Esophagus muscularis mucosa (tissue), 4 donors: ENCODE results near the gene PTPRD. TPM values are rescaled to one million over a fixed set of nuclear protein-coding genes. Genes with fewer than 3 reads are reported as not detected.

Experiments
- DNase-seq: peaks from one replicate; pipeline ENCODE4 v3.0.0-alpha.2; 2017; ENCODE audit errors: extremely low spot score
- H3K27ac ChIP-seq, 4 donors: fragments of 200-600 bp; sonication (generic); replicated peaks in 1 of 4; 1 replicate in 3 of 4; 2 replicates in 1 of 4; pipeline ENCODE4 v1.5.1; 2016 to 2019; ENCODE audit warnings: mild to moderate bottlenecking in 1 of 4
- H3K27me3 ChIP-seq, 4 donors: fragments of 200-600 bp; sonication (generic); one replicate each; pipeline versions ENCODE4 v1.5.1 to v1.6.0; 2016 to 2019
- H3K36me3 ChIP-seq, 4 donors: fragments of 200-600 bp; sonication (generic); one replicate each; pipeline ENCODE4 v1.5.1; 2016 to 2019
- H3K4me1 ChIP-seq, 4 donors: fragments of 200-600 bp; sonication (generic); one replicate each; pipeline ENCODE4 v1.5.1; 2016 to 2019
- H3K4me3 ChIP-seq, 4 donors: fragments of 200-600 bp; sonication (generic); 1 replicate in 2 of 4; 2 replicates in 2 of 4; pipeline ENCODE4 v1.5.1; 2016 to 2019; ENCODE audit warnings: mild to moderate bottlenecking in 4 of 4, moderate library complexity in 1 of 4
- H3K9me3 ChIP-seq, 4 donors: fragments of 200-600 bp; sonication (generic); 1 replicate in 3 of 4; 2 replicates in 1 of 4; pipeline ENCODE4 v1.5.1; 2016 to 2019
- CTCF ChIP-seq, 3 experiments: fragments of 200-600 bp in 2 of 3; fragments of 450-650 bp in 1 of 3; sonication (generic) in 2 of 3; IDR thresholded peaks; one replicate each; pipeline ENCODE4 v1.5.1; 2017 to 2019; ENCODE audit warnings: antibody characterized with exemption in 3 of 3, mild to moderate bottlenecking in 2 of 3, moderate library complexity in 1 of 3
- EP300 ChIP-seq: sonication (generic); formaldehyde crosslinking; IDR thresholded peaks from one replicate; pipeline ENCODE4 v1.6.1; 2017; ENCODE audit warnings: antibody characterized with exemption
- POLR2A ChIP-seq: fragments of 450-650 bp; IDR thresholded peaks from one replicate; pipeline ENCODE4 v1.6.1; 2017; ENCODE audit warnings: antibody characterized with exemption, moderate library complexity, mild to moderate bottlenecking, low read depth
- POLR2AphosphoS5 ChIP-seq, 2 donors: sonication (generic); formaldehyde crosslinking; IDR thresholded peaks; one replicate each; pipeline ENCODE4 v1.6.1; 2017; ENCODE audit warnings: antibody characterized with exemption in 2 of 2
- WGBS: methylation state at CpG from one replicate; pipeline ENCODE4 v1.1.5; 2018; 5-methylcytosine and 5-hydroxymethylcytosine counted together
- intact Hi-C: fragments of 100-400 bp; cut with DNase I; formaldehyde crosslinking; loops from one replicate; pipeline ENCODE4 v1.15.1; 2023
- total RNA-seq, 4 donors: library from RNA; depleted of rRNA; stranded (reverse); fragments of >200 nt; gene quantifications; one replicate each; pipeline versions ENCODE4 v1.1.0 to v1.2.1, GENCODE V29; 2016

Gene PTPRD
- total RNA-seq, 4 donors from 2014 or later = 4.1 to 6.6 (median 5.0) TPM

GRCh38 chr9:8627976-8628679 is 1984.7 kb downstream of the PTPRD start:
- Histone ChIP-seq H3K9me3 (no peaks in the 10 kb centered on the region), H3K4me1 (no peaks in the 10 kb centered on the region), H3K36me3 (no peaks in the 10 kb centered on the region), H3K27ac (no peak overlapping the region), H3K27me3 (no peaks in the 10 kb centered on the region), H3K4me3 (no peak overlapping the region)
- intact Hi-C loops = no loop called here
- TF ChIP-seq CTCF (IDR thresholded peaks at IDR 0.05) (no peak), POLR2A (no peak), POLR2AphosphoS5 (IDR thresholded peaks at IDR 0.05) (no peak), EP300 (no peak)
- WGBS = 72% methylated on average over 7 of the region's 7 CpGs
- no peak for DNase-seq

GRCh38 chr9:8622871-8623270 is 1989.9 kb downstream of the PTPRD start:
- Histone ChIP-seq H3K27me3 (no peaks in the 10 kb centered on the region), H3K36me3 (no peaks in the 10 kb centered on the region), H3K27ac (no peak overlapping the region), H3K4me3 (no peak overlapping the region), H3K4me1 (no peaks in the 10 kb centered on the region), H3K9me3 (no peaks in the 10 kb centered on the region)
- intact Hi-C loops = no loop called here
- TF ChIP-seq CTCF (IDR thresholded peaks at IDR 0.05) = no peak
- no peak for TF ChIP-seq EP300
- no peak for TF ChIP-seq POLR2AphosphoS5 (IDR thresholded peaks at IDR 0.05)
- TF ChIP-seq POLR2A = no peak
- 98% methylated on average over 2 of the region's 2 CpGs for WGBS
- no peak for DNase-seq

GRCh38 chr9:8622222-8622802 is 1990.5 kb downstream of the PTPRD start:
- H3K4me3 ChIP-seq = no peak overlapping the region
- no peaks in the 10 kb centered on the region for H3K27me3 ChIP-seq
- TF ChIP-seq CTCF (IDR thresholded peaks at IDR 0.05) = no peak
- TF ChIP-seq POLR2AphosphoS5 (IDR thresholded peaks at IDR 0.05) = no peak
- TF ChIP-seq POLR2A = no peak
- no peak for TF ChIP-seq EP300
- WGBS = 85% methylated on average over 3 of the region's 3 CpGs
- no peaks in the 10 kb centered on the region for H3K4me1 ChIP-seq
- DNase-seq = no peak
- H3K36me3 ChIP-seq = no peaks in the 10 kb centered on the region
- H3K9me3 ChIP-seq = no peaks in the 10 kb centered on the region
- intact Hi-C loops = no loop called here
- H3K27ac ChIP-seq = no peak overlapping the region

GRCh38 chr9:8621416-8621815 is 1991.4 kb downstream of the PTPRD start:
- Histone ChIP-seq H3K4me1 (no peaks in the 10 kb centered on the region), H3K4me3 (no peak overlapping the region)
- 56% methylated on average over 2 of the region's 2 CpGs for WGBS

More at GRCh38 chr9:8621416-8621815, 1991.4 kb downstream of the PTPRD start:
- H3K36me3 ChIP-seq = no peaks in the 10 kb centered on the region
- no peak for DNase-seq
- H3K9me3 ChIP-seq = no peaks in the 10 kb centered on the region
- intact Hi-C loops = no loop called here
- no peak overlapping the region for H3K27ac ChIP-seq
- H3K27me3 ChIP-seq = no peaks in the 10 kb centered on the region
- TF ChIP-seq POLR2AphosphoS5 (IDR thresholded peaks at IDR 0.05) (no peak), POLR2A (no peak), CTCF (IDR thresholded peaks at IDR 0.05) (no peak)
